H1 (cell line): ENCODE results near the gene LRBA.

Source experiments
- CBX8 ChIP-seq: fragments of 300-800, 300-1000 bp; sonication (generic); IDR thresholded peaks from 2 replicates; pipeline ENCODE4 v1.7.1; 2016; ENCODE audit warnings: low read depth, low read length, borderline replicate concordance
- CEBPB ChIP-seq: IDR thresholded peaks from 2 replicates; pipeline ENCODE4 v1.6.1; 2012; ENCODE audit warnings: low read depth, low read length
- CTCF ChIP-seq, 3 experiments: IDR thresholded peaks; 1 replicate in 2 of 3; 2 replicates in 1 of 3; pipeline versions ENCODE4 v1.5.1 to v1.6.1; 2011; ENCODE audit warnings: low read length in 3 of 3, mild to moderate bottlenecking in 3 of 3, inconsistent platforms in 2 of 3, low read depth in 1 of 3, moderate library complexity in 1 of 3; ENCODE audit not compliant: insufficient read depth in 1 of 3; ENCODE audit errors: control extremely low read depth in 1 of 3
- E2F6 ChIP-seq: IDR thresholded peaks from 2 replicates; pipeline ENCODE4 v1.6.1; 2012; ENCODE audit warnings: inconsistent platforms
- EP300 ChIP-seq, 2 experiments: IDR thresholded peaks; 1 replicate in 1 of 2; 2 replicates in 1 of 2; pipeline ENCODE4 v1.6.1; 2011 to 2012; ENCODE audit warnings: low read depth in 2 of 2, low read length in 2 of 2, mild to moderate bottlenecking in 2 of 2, borderline replicate concordance in 1 of 2, inconsistent platforms in 1 of 2, moderate library complexity in 1 of 2
- EZH2 ChIP-seq: fragments of 200-600 bp; sonication (generic); IDR thresholded peaks from 2 replicates; pipeline ENCODE4 v1.7.1; 2012; ENCODE audit warnings: low read depth, mild to moderate bottlenecking, moderate library complexity, low read length, inconsistent platforms; ENCODE audit not compliant: severe bottlenecking
- MAFK ChIP-seq: IDR thresholded peaks from 2 replicates; pipeline ENCODE4 v1.6.1; 2012; ENCODE audit warnings: low read depth, mild to moderate bottlenecking, improper control_type of control experiment, low read length
- NRF1 ChIP-seq: IDR thresholded peaks from 2 replicates; pipeline ENCODE4 v1.6.1; 2011; ENCODE audit warnings: mild to moderate bottlenecking, low read depth, low read length, improper control_type of control experiment
- PHF8 ChIP-seq: fragments of 200-600 bp; sonication (generic); conservative IDR thresholded peaks from 2 replicates; pipeline ENCODE4 v1.7.1; 2012; ENCODE audit warnings: low read depth, mild to moderate bottlenecking, inconsistent platforms, low read length, moderate library complexity
- RAD21 ChIP-seq, 2 experiments: IDR thresholded peaks in 1 of 2; conservative IDR thresholded peaks in 1 of 2; 2 replicates each; pipeline ENCODE4 v1.6.1; 2011; ENCODE audit warnings: low read depth in 2 of 2, low read length in 2 of 2, improper control_type of control experiment in 1 of 2, inconsistent platforms in 1 of 2, mild to moderate bottlenecking in 1 of 2, moderate library complexity in 1 of 2
- SIN3A ChIP-seq, 2 experiments: IDR thresholded peaks in 1 of 2; conservative IDR thresholded peaks in 1 of 2; 2 replicates each; pipeline ENCODE4 v1.6.1; 2011 to 2012; ENCODE audit warnings: low read length in 2 of 2, improper control_type of control experiment in 1 of 2, low read depth in 1 of 2, mild to moderate bottlenecking in 1 of 2
- SIX5 ChIP-seq: IDR thresholded peaks from 2 replicates; pipeline ENCODE4 v1.6.1; 2011; ENCODE audit warnings: mild to moderate bottlenecking, low read depth, low read length
- TAF1 ChIP-seq: IDR thresholded peaks from 2 replicates; pipeline ENCODE4 v1.6.1; 2011; ENCODE audit warnings: mild to moderate bottlenecking, low read depth, low read length
- YY1 ChIP-seq: IDR thresholded peaks from 2 replicates; pipeline ENCODE4 v1.6.1; 2011; ENCODE audit warnings: low read depth, mild to moderate bottlenecking, low read length

- no peak for TF ChIP-seq MAFK
- no peak for TF ChIP-seq CBX8
- TF ChIP-seq CTCF (IDR thresholded peaks at IDR 0.05; ENCODE audit: control extremely low read depth in 1 of 3, insufficient read depth in 1 of 3, low read depth in 1 of 3, low read length in 3 of 3) = no peak
- TF ChIP-seq EZH2 = no peak
- TF ChIP-seq SIX5 = no peak
- no peak for TF ChIP-seq EP300 (IDR thresholded peaks at IDR 0.05; ENCODE audit: borderline replicate concordance in 1 of 2, low read depth in 2 of 2, low read length in 2 of 2)
- TF ChIP-seq CEBPB = no peak
- TF ChIP-seq RAD21 (IDR thresholded peaks at IDR 0.05 in 1 of 2, conservative IDR thresholded peaks at IDR 0.05 in 1 of 2; ENCODE audit: low read depth in 2 of 2, low read length in 2 of 2) = no peak
- no peak for TF ChIP-seq TAF1
- no peak for TF ChIP-seq SIN3A (conservative IDR thresholded peaks at IDR 0.05 in 1 of 2, IDR thresholded peaks at IDR 0.05 in 1 of 2; ENCODE audit: low read depth in 1 of 2, low read length in 2 of 2)
- no peak for TF ChIP-seq PHF8
- TF ChIP-seq NRF1 = no peak
- no peak for TF ChIP-seq YY1
- TF ChIP-seq E2F6 = no peak
Observed at GRCh38 chr4:150252741-150253140, 762.3 kb downstream of the LRBA start.
